Measurements from ENCODE around the gene GINS2.
A peak's percentile ranks its signal among the peaks of the same experiment; 100 is the strongest.

Gene GINS2

DNA sequence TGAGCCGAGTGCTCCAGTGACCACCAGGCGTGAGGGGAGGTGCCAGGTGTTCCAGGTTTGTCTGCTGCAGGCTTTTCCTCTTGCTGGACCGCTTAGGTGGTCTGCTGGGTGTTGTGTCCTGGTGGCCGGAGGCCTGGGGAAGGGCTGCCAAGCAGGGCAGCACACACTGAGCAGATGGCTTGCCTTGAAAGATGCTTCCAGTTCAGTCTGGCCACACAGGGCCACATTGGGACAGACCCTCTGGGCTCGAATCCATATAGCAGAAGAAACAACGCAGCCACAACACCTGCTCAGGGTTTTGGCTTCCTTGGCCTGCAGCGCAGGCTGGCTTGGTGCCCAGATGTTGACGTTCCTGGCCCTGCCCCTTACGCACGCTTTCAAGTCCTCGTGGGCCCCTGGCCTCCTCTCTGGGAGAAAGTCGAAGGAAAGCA lies 24.8 kb downstream of the GINS2 start:
- Mint-ChIP-seq H3K9me3 (no peaks in the 10 kb centered on the region), H3K4me3 (no peak overlapping the region), H3K36me3 (ENCODE audit: low read depth) (peaks cover 49% of the 10 kb centered on the region), H3K27ac (no peak overlapping the region), H3K4me1 (ENCODE audit: low read depth) (peaks cover 3% of the 10 kb centered on the region), H3K27me3 (ENCODE audit: low read depth) (no peaks in the 10 kb centered on the region)
- DNase-seq (ENCODE audit: low spot score), result no peak

DNA sequence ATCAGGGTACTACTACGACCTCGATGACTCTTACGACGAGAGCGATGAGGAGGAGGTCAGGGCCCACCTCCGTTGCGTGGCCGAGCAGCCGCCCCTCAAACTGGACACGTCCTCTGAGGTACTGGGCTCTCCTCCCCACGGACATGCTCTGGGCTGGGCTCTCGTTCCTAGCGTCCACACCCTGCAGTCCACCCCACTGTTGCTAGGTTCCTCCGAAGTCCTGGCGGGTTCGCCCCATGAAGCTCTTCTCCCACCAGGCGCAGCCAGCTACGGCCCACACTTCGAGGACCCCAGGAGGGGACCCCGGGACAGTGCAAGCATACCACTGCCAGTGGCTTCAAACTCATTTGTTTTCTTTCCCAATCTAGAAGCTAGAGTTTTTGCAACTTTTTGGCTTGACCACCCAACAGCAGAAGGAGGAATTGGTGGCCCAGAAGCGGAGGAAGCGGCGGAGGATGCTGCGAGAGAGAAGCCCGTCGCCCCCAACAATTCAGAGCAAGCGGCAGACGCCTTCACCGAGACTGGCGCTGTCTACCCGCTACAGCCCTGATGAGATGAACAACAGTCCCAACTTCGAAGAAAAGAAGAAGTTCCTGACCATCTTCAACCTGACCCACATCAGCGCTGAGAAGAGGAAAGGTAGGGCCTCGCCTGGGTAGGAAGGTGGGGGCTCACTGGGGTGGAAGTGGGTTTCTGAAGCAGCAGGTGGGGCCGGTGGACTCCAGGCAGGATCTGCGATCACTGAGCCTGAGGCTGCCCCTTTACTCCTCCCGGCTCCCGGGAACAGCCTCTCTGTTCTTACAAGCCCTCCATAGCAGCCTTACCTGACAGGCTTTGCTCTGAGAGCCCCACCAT lies 25.6 kb downstream of the GINS2 start:
- H3K4me1 Mint-ChIP-seq (ENCODE audit: low read depth), result peaks cover 3% of the 10 kb centered on the region
- no peaks in the 10 kb centered on the region for H3K27me3 Mint-ChIP-seq (ENCODE audit: low read depth)
- H3K36me3 Mint-ChIP-seq (ENCODE audit: low read depth), result peaks cover 49% of the 10 kb centered on the region
- no peak for DNase-seq (ENCODE audit: low spot score)
- H3K4me3 Mint-ChIP-seq, result no peak overlapping the region
- H3K27ac Mint-ChIP-seq, result no peak overlapping the region
- H3K9me3 Mint-ChIP-seq, result no peaks in the 10 kb centered on the region

DNA sequence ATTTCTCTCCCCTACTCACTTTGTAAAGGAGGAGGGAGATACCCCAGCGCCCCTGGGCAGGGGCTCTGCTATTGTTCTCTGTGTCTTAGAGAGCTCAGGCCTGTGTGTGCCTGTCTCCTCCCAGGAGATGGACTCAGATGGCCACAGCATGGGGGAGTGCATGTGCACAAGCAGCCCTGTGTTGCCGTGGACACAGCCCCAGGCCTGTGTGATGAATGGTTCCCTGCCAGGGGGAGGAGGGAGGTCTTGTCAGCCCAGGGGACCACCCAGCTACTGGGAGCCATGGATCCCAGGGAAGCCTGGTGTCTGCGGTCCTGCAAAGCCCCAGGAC lies 26.3 kb downstream of the GINS2 start:
- no peaks in the 10 kb centered on the region for H3K9me3 Mint-ChIP-seq
- H3K4me3 Mint-ChIP-seq, result no peak overlapping the region
- no peak for DNase-seq (ENCODE audit: low spot score)
- H3K27ac Mint-ChIP-seq, result no peak overlapping the region
- H3K36me3 Mint-ChIP-seq (ENCODE audit: low read depth), result peaks cover 47% of the 10 kb centered on the region
- H3K4me1 Mint-ChIP-seq (ENCODE audit: low read depth), result peaks cover 3% of the 10 kb centered on the region
- no peaks in the 10 kb centered on the region for H3K27me3 Mint-ChIP-seq (ENCODE audit: low read depth)

DNA sequence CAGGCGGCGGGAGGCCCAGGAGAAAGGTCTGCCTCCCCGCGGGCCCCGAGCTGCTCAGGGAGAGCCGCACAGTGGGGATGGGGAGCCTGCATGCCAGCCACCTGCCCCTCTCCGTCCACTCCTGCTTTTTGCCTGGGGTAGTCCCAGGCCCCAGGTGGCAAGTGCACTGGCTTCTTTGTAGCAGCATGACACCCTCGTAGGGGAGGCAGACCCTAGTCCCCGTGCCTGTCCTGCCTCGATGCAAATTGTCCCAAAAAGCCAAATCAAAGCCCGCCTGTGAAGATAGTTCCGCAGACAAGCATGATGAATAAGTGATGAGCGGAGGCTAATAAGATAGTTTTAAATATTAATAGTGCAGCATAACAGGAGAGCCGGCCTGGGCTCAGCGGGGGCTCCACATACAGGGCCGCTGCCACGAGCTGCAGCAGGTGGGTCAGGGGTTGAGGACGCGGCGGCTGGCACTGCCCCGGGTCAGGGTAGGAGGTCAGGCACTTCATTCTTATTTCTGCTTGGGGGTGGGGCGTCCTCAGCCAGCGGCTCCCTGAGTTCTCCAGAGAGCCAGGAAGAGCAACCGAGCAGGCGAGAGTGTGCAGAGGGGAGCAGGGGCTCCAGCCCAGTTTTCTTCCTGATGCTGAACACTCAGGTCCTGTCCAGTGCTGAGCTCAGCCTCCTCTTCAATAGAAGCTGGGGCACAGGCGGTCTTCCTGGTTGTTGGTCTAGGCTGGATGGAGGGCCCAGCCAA lies 26.8 kb downstream of the GINS2 start:
- no peak for DNase-seq (ENCODE audit: low spot score)
- H3K9me3 Mint-ChIP-seq, result no peaks in the 10 kb centered on the region
- peaks cover 46% of the 10 kb centered on the region for H3K36me3 Mint-ChIP-seq (ENCODE audit: low read depth)
- H3K27ac Mint-ChIP-seq, result no peak overlapping the region
- no peak overlapping the region for H3K4me3 Mint-ChIP-seq
- H3K27me3 Mint-ChIP-seq (ENCODE audit: low read depth), result no peaks in the 10 kb centered on the region
- peaks cover 3% of the 10 kb centered on the region for H3K4me1 Mint-ChIP-seq (ENCODE audit: low read depth)

DNA sequence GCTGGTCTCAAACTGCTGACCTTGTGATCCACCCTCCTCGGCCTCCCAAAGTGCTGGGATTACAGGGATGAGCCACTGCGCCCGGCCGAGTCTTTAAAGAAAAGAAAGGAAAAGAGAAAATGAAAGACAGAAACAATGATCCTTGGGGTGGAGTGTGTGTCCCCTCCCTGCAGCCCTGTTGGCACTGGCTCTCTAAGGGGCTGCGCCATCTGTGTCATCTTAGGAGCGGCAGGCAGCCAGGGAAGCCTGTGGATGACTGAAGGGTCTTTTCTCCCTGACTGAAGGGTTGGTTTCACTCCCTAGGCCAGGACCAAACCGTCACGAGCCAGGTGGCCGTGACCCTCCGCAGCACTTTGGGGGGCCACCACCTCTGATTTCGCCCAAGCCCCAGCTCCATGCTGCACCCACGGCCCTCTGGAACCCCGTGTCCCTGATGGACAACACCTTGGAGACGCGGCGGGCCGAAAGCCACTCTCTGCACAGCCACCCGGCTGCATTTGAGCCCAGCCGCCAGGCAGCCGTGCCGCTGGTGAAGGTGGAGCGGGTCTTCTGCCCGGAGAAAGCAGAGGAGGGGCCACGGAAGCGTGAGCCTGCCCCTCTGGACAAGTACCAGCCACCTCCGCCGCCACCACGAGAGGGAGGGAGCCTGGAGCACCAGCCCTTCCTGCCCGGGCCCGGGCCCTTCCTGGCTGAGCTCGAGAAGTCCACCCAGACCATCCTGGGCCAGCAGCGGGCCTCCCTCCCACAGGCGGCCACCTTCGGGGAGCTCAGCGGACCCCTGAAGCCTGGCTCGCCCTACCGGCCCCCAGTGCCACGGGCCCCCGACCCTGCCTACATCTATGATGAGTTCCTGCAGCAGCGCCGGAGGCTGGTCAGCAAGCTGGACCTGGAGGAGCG lies 27.7 kb downstream of the GINS2 start:
- DNase-seq (ENCODE audit: low spot score), result no peak
- Mint-ChIP-seq H3K36me3 (ENCODE audit: low read depth) (peaks cover 41% of the 10 kb centered on the region), H3K4me3 (no peak overlapping the region), H3K27ac (no peak overlapping the region), H3K27me3 (ENCODE audit: low read depth) (no peaks in the 10 kb centered on the region), H3K4me1 (ENCODE audit: low read depth) (peaks cover 3% of the 10 kb centered on the region), H3K9me3 (no peaks in the 10 kb centered on the region)

DNA sequence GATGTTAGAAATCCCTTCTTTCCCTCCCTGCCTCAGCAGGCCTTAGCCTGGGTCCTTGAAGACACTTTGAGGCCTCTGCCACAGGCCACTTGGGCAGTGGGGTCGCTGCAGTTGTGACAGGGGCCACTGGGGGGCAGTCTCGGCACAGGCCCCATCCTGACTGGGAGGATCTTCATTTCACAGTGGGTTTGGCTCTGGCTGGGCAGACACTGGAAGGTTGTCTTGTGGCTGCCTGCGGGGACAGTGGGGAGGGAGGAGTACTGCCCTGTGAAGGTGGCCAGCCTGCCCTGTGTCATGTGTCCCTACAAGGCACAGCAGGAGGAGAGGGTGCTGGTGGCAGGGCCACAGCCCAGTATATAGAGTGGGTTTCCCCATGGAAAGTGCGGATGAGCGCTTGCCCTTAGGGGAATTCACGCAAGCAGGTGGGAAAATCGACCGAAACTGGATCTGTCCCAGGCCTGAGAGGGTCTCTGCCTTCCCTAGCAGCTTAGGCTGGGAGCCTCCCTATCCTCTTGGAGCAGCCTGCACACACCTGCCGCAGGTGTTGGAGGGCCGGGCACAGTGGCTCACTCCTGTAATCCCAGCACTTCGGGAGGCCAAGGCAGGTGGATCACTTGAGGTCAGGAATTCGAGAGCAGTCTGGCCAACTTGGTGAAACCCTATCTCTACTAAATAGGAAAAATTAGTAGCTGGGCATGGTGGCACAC lies 28.8 kb downstream of the GINS2 start:
- no peaks in the 10 kb centered on the region for H3K9me3 Mint-ChIP-seq
- no peaks in the 10 kb centered on the region for H3K27me3 Mint-ChIP-seq (ENCODE audit: low read depth)
- H3K4me3 Mint-ChIP-seq, result no peak overlapping the region
- peak; percentile 37 for DNase-seq (ENCODE audit: low spot score)
- no peak overlapping the region for H3K27ac Mint-ChIP-seq
- H3K36me3 Mint-ChIP-seq (ENCODE audit: low read depth), result peaks cover 35% of the 10 kb centered on the region
- peaks cover 3% of the 10 kb centered on the region for H3K4me1 Mint-ChIP-seq (ENCODE audit: low read depth)

DNA sequence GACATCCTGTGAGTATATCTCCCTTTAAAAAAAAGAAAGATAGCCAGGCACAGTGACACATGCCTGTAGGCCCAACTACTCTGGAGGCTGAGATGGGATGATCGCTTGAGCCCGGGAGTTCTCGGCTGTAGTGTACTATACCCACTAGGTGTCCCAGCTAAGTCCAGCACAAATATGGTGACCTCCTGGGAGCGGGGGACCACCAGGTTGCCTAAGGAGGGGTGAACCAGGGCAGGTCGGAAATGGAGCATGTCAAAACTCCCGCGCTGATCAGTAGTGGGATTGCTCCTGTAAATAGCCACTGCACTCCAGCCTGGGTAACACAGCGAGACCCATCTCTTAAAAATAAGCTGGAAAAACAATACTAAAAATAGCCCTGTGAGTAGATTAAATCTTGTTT lies 29.4 kb downstream of the GINS2 start:
- Mint-ChIP-seq H3K36me3 (ENCODE audit: low read depth) (peaks cover 30% of the 10 kb centered on the region), H3K27me3 (ENCODE audit: low read depth) (no peaks in the 10 kb centered on the region), H3K4me1 (ENCODE audit: low read depth) (peaks cover 3% of the 10 kb centered on the region), H3K27ac (no peak overlapping the region), H3K9me3 (no peaks in the 10 kb centered on the region), H3K4me3 (no peak overlapping the region)
- DNase-seq (ENCODE audit: low spot score), result no peak

DNA sequence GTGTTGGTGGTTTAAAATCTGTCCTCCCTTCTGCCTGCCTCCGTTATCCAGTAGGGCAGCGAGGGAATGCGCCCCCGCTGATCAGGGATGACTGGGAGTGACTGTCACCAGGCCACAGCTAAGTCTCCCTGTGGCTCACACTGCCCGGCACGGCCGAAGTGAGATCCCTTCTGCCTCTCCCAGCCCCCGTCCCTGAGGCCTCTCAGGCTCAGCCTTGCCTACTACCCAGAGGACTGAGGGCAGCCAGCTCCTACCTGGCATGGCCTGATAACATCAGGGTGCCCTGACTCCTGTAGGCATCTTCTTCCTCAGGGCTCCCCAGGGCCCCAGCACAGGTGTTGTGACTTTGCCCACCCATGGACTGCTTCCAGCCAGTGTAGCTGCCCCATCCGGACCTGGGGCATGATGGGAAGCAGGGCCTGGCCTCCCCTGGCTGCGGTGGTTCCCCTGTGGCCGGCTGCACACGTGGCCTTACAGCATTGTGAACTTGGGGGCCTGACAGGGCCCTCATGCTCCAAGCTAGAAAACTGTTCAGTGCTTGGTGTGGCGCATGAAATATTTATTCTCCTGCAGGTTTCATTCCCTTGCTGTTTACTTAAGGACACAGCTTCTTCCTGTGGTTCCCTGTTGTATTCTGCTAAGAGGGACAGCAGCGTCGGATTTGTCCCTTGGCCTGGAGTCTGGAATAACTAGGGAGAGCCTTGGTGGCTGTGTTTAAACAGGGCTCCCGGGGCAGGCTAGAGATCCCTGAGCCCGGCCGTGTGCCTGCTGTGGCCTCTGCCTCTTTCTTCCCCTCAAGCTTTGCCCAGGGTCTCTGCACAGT lies 30.0 kb downstream of the GINS2 start:
- H3K27me3 Mint-ChIP-seq (ENCODE audit: low read depth), result no peaks in the 10 kb centered on the region
- no peak for DNase-seq (ENCODE audit: low spot score)
- H3K9me3 Mint-ChIP-seq, result no peaks in the 10 kb centered on the region
- peaks cover 3% of the 10 kb centered on the region for H3K4me1 Mint-ChIP-seq (ENCODE audit: low read depth)
- peaks cover 29% of the 10 kb centered on the region for H3K36me3 Mint-ChIP-seq (ENCODE audit: low read depth)
- no peak overlapping the region for H3K27ac Mint-ChIP-seq
- no peak overlapping the region for H3K4me3 Mint-ChIP-seq

GRCh38 chr16:85657996-85658395 lies 30.8 kb downstream of the GINS2 start:
- Mint-ChIP-seq H3K27me3 (ENCODE audit: low read depth) (no peaks in the 10 kb centered on the region), H3K9me3 (no peaks in the 10 kb centered on the region), H3K36me3 (ENCODE audit: low read depth) (peaks cover 26% of the 10 kb centered on the region), H3K4me3 (no peak overlapping the region), H3K4me1 (ENCODE audit: low read depth) (peaks cover 3% of the 10 kb centered on the region), H3K27ac (no peak overlapping the region)
- no peak for DNase-seq (ENCODE audit: low spot score)

GRCh38 chr16:85657267-85657650 lies 31.5 kb downstream of the GINS2 start:
- Mint-ChIP-seq H3K9me3 (no peaks in the 10 kb centered on the region), H3K27me3 (ENCODE audit: low read depth) (no peaks in the 10 kb centered on the region), H3K4me1 (ENCODE audit: low read depth) (peaks cover 3% of the 10 kb centered on the region), H3K27ac (peak overlapping the region; percentile 21), H3K36me3 (ENCODE audit: low read depth) (peaks cover 25% of the 10 kb centered on the region), H3K4me3 (no peak overlapping the region)
- DNase-seq (ENCODE audit: low spot score), result no peak

- Mint-ChIP-seq H3K27ac (no peak overlapping the region), H3K4me3 (no peak overlapping the region), H3K36me3 (ENCODE audit: low read depth) (peaks cover 21% of the 10 kb centered on the region), H3K4me1 (ENCODE audit: low read depth) (peaks cover 3% of the 10 kb centered on the region), H3K27me3 (ENCODE audit: low read depth) (no peaks in the 10 kb centered on the region), H3K9me3 (no peaks in the 10 kb centered on the region)
- DNase-seq (ENCODE audit: low spot score), result no peak
Measured at GRCh38 chr16:85656351-85657266, 32.1 kb downstream of the GINS2 start.

Data from T-helper 2 cell treated with Interferon-gamma antibody and Interleukin-4, amounts not matched to agents 5 μg/mL and 100 μg/mL, for 36 hours (primary cell).